ENCODE data around the gene MACROD2. TPM values are rescaled to one million over a fixed set of nuclear protein-coding genes. Genes with fewer than 3 reads are reported as not detected.

MACROD2 gene
- total and polyA plus RNA-seq, 9 donors = 2.0 to 4.9 (median 3.1) TPM

DNA sequence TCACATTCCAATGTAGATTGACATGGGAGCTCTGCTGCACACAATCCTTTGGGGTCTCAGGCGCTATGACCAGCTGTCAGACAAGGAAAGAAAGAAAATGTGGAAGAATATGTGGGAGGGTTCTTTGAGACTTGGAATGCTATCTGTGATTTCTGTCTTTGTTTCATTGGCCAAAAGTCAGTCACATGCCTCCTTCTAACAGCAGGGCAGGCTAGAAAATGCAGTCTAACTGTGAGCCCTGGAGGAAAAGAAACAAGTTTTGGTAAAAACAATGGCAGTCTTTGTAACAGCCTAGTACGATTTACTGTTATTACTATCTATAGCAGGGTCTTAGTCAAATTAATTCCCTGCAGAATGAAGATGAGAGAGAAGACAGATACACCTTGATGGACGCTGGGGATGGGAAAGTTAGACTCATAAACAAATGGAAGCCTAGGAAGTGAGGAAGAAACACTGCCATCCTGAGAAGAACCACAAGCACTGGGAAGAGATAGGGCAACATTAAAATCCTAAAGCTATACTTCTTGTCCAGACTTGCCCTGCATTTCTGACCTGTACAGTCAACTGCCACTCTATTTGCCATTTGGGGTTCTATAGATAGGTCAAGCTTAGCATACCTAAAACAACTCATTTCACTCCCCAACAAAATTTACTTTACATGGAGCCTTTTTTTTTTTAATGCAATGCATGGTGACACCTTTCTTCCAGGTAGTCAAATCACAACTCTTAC is 1744.9 kb downstream of the MACROD2 start:
- DNase-seq = no peak
- 80% methylated on average over 2 of the region's 3 CpGs for WGBS (ENCODE audit: insufficient coverage)
- no peak overlapping the region for H3K27ac ChIP-seq (ENCODE audit: low read length)
- no peak overlapping the region for H3K4me3 ChIP-seq (ENCODE audit: low read length)
- H3K4me1 ChIP-seq (ENCODE audit: control insufficient read depth, insufficient read depth, low read length) = no peaks in the 10 kb centered on the region
- H3K27me3 ChIP-seq (ENCODE audit: control insufficient read depth, insufficient read depth, low read length) = no peaks in the 10 kb centered on the region
- H3K9me3 ChIP-seq (replicated peaks; ENCODE audit: control insufficient read depth, low read depth, low read length) = no peaks in the 10 kb centered on the region
- no peaks in the 10 kb centered on the region for H3K36me3 ChIP-seq (ENCODE audit: control insufficient read depth, insufficient read depth, low read length)

DNA sequence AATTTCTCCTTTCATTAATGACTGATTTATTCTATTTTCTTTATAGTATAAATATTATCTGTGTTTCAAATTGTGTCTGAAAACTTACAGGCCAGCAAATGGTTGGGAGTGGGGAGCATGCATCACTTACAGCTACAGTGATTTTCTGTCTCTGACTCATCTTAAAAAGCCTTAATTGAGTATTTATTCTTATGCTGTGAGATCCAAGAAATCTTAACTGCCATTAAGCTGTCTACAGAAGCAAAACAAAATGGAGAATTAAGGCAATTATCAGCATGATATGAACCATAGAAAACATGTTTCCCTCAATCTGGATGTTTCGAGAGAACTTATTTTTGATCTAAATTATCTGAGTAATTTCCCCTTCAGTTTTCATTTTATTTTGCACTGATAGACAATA is 1746.8 kb downstream of the MACROD2 start:
- Histone ChIP-seq H3K36me3 (ENCODE audit: control insufficient read depth, insufficient read depth, low read length) (no peaks in the 10 kb centered on the region), H3K27ac (ENCODE audit: low read length) (no peak overlapping the region), H3K9me3 (replicated peaks; ENCODE audit: control insufficient read depth, low read depth, low read length) (peaks cover 2% of the 10 kb centered on the region), H3K4me3 (ENCODE audit: low read length) (no peak overlapping the region), H3K4me1 (ENCODE audit: control insufficient read depth, insufficient read depth, low read length) (no peaks in the 10 kb centered on the region), H3K27me3 (ENCODE audit: control insufficient read depth, insufficient read depth, low read length) (no peaks in the 10 kb centered on the region)
- DNase-seq = no peak
- no CpG with 5 or more reads among the region's 1 CpG for WGBS (ENCODE audit: insufficient coverage)

DNA sequence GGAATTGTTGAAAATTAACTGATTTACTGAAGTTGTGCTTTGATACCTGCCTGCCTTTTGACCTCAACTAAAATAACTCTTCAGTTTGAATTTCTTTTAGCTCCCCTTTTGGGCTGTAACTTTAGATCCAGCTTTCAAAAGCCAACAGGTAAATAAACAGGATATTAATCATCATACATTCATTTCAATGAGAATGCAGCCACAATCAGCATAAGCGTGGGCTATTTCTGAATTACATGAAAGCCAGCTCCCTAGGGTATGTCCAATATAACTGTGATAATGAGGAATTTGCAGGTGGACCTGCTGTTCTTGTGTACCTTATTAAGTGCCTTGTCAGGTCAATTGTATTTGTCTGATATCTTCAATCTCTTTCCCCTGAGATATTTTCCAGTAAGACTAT is 1747.3 kb downstream of the MACROD2 start:
- Histone ChIP-seq H3K36me3 (ENCODE audit: control insufficient read depth, insufficient read depth, low read length) (no peaks in the 10 kb centered on the region), H3K4me3 (ENCODE audit: low read length) (no peak overlapping the region), H3K9me3 (replicated peaks; ENCODE audit: control insufficient read depth, low read depth, low read length) (peaks cover 4% of the 10 kb centered on the region), H3K27ac (ENCODE audit: low read length) (no peak overlapping the region), H3K27me3 (ENCODE audit: control insufficient read depth, insufficient read depth, low read length) (no peaks in the 10 kb centered on the region), H3K4me1 (ENCODE audit: control insufficient read depth, insufficient read depth, low read length) (no peaks in the 10 kb centered on the region)
- no peak for DNase-seq
- no CpG with 5 or more reads among the region's 1 CpG for WGBS (ENCODE audit: insufficient coverage)

DNA sequence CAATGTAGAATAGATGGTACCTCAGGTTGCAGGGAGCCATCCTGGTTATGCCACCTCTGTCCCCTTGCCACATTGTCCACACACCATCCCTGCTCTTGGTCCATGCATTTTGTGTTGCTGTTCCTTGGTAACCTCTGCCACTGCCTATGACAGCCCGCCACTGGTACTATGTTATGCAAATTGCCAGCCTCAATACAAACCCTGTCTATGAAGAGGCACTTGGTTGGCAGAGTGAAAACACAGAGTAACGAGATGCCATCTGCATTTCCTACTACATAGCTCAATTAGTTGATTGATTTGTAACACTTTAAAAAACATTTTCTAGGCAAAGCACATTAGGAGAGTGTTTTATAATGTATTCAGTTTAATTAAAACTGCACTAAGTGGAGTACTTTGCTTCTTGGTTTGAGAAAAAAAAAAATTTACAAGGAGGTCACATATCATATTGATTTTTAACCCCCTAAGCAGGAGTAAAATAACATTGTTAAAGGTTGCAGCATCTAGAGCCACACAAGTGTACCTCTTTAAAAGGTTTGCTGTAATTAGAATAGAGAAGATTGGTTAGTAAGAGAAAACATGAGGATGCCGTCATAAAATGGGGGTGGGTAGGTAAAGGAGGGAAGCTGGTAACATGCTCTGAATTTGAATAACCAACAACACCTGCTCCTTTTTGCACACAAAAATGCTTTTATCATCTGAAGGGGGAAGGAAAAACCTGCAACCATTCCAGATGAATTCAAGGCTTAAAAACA is 1760.9 kb downstream of the MACROD2 start:
- Histone ChIP-seq H3K4me1 (ENCODE audit: control insufficient read depth, insufficient read depth, low read length) (peaks cover 10% of the 10 kb centered on the region), H3K27me3 (ENCODE audit: control insufficient read depth, insufficient read depth, low read length) (no peaks in the 10 kb centered on the region), H3K36me3 (ENCODE audit: control insufficient read depth, insufficient read depth, low read length) (no peaks in the 10 kb centered on the region), H3K4me3 (ENCODE audit: low read length) (no peak overlapping the region), H3K27ac (ENCODE audit: low read length) (no peak overlapping the region), H3K9me3 (replicated peaks; ENCODE audit: control insufficient read depth, low read depth, low read length) (no peaks in the 10 kb centered on the region)
- no CpG with 5 or more reads among the region's 3 CpGs for WGBS (ENCODE audit: insufficient coverage)
- DNase-seq = no peak

DNA sequence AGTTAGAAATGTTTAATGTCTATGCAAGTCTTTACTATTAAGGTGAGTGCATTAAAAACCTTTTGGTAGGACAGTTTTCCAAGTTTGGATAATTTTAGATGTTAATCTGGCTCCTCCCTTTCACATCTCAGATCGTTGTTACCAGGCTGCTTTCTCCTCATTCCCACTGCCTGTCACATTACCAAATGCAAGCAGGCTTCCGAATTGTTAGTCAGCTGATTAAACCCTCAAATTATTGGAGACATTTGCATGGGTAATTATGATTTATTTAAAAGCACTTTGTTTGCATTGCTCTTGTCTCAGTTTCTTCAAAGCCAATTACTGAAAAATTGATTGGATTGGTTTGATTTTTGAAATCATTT is 1761.4 kb downstream of the MACROD2 start:
- H3K9me3 ChIP-seq (replicated peaks; ENCODE audit: control insufficient read depth, low read depth, low read length) = no peaks in the 10 kb centered on the region
- H3K27me3 ChIP-seq (ENCODE audit: control insufficient read depth, insufficient read depth, low read length) = no peaks in the 10 kb centered on the region
- no CpG with 5 or more reads among the region's 2 CpGs for WGBS (ENCODE audit: insufficient coverage)
- no peak for DNase-seq
- H3K4me1 ChIP-seq (ENCODE audit: control insufficient read depth, insufficient read depth, low read length) = peaks cover 10% of the 10 kb centered on the region
- no peaks in the 10 kb centered on the region for H3K36me3 ChIP-seq (ENCODE audit: control insufficient read depth, insufficient read depth, low read length)
- no peak overlapping the region for H3K4me3 ChIP-seq (ENCODE audit: low read length)
- H3K27ac ChIP-seq (ENCODE audit: low read length) = no peak overlapping the region

DNA sequence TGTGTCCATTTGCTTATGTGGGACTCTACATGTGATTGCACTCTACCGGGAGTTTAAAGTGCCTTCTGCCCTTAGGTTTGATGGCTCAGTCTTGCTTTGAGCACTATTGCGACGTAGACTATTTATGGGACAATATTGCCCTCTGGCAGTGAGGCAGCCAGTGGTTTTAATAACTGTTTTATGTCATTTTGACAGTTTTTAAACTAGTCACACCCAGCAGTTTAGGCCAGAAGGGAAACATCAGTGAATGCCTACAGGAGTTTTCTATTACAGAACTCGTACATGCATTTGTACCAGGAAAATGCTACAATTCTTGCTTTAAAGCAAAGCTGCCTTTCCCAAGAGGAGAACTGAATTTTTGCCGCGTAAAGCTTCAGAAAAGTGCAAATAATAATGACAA is 1764.3 kb downstream of the MACROD2 start:
- DNase-seq = peak; percentile 69
- H3K9me3 ChIP-seq (replicated peaks; ENCODE audit: control insufficient read depth, low read depth, low read length) = no peaks in the 10 kb centered on the region
- peaks cover 10% of the 10 kb centered on the region for H3K4me1 ChIP-seq (ENCODE audit: control insufficient read depth, insufficient read depth, low read length)
- no peaks in the 10 kb centered on the region for H3K36me3 ChIP-seq (ENCODE audit: control insufficient read depth, insufficient read depth, low read length)
- no peak overlapping the region for H3K4me3 ChIP-seq (ENCODE audit: low read length)
- peak overlapping the region; percentile 70 for H3K27ac ChIP-seq (ENCODE audit: low read length)
- H3K27me3 ChIP-seq (ENCODE audit: control insufficient read depth, insufficient read depth, low read length) = no peaks in the 10 kb centered on the region
- WGBS (ENCODE audit: insufficient coverage) = 35% methylated on average over 3 of the region's 6 CpGs

DNA sequence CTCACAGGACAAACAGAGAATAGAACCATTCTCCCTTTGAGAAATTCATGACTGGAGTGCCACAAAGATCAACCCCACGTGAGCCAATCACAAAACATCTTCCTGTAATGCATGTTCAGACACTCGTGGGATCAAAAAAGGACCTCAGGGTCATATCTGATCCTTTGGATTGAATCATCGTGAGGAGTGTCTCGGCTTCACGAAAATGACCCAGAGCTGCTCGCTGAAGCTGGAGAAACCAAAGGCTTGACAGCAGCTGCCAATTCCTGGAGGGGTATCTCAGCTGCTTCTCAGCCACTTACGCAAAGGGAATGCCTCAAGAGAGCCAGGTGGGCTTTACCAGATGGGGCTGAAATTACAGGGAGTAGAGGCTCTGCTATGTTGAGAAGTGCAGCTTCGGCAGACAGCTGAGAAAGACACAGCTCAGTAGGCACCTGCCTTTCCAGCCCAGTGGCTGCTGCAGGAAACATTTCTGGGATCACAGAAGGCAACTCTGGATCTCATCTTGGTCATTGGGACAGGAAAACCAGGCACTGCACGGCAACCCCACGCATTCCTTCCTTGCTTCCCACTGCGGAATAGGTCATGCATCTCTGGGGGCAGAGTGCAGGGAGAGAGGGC is 1764.8 kb downstream of the MACROD2 start:
- H3K27ac ChIP-seq (ENCODE audit: low read length) = peak overlapping the region; percentile 70
- no peaks in the 10 kb centered on the region for H3K27me3 ChIP-seq (ENCODE audit: control insufficient read depth, insufficient read depth, low read length)
- H3K9me3 ChIP-seq (replicated peaks; ENCODE audit: control insufficient read depth, low read depth, low read length) = no peaks in the 10 kb centered on the region
- no peak overlapping the region for H3K4me3 ChIP-seq (ENCODE audit: low read length)
- DNase-seq = peak; percentile 87
- WGBS (ENCODE audit: insufficient coverage) = 35% methylated on average over 7 of the region's 11 CpGs
- H3K36me3 ChIP-seq (ENCODE audit: control insufficient read depth, insufficient read depth, low read length) = no peaks in the 10 kb centered on the region
- peaks cover 10% of the 10 kb centered on the region for H3K4me1 ChIP-seq (ENCODE audit: control insufficient read depth, insufficient read depth, low read length)

DNA sequence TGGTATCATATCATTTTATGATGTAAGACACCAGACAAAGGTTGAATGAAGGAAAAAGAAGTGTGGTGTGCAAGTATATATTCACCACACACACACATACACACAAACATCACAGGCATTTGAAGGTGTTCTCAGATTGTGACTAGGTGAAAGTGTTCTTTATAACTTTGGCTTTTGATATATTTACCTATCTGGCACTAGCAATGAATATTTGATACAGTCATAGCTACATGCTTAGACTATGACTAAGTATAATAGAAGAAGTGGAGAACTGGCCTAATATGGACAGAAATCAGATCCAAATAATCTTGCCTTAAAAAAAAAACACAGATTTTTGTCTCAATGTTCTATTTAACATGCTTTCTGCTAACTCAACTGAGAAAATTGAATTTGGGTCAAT is 1768.0 kb downstream of the MACROD2 start:
- H3K4me1 ChIP-seq (ENCODE audit: control insufficient read depth, insufficient read depth, low read length) = peaks cover 10% of the 10 kb centered on the region

DNA sequence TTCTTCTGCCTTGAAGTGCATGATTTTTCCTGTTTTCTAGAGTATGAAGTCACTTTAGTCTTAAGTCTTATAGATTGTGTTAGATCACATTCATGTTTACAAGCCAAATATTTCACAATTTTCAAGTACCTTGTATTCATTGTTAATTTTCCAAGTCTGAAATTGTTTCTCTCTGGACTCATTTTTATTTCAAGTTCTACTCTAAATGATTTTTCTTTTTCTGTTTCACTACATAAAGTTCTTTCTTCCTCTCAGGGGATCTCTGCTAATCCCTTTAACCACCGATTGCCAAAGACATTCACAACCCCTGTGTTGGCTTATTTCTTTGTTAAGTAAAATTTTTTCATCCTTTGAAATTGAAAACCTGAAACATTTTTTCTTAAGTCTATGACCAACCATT is 1772.3 kb downstream of the MACROD2 start:
- WGBS (ENCODE audit: insufficient coverage) = no CpG with 5 or more reads among the region's 1 CpG
- no peaks in the 10 kb centered on the region for H3K36me3 ChIP-seq (ENCODE audit: control insufficient read depth, insufficient read depth, low read length)
- no peaks in the 10 kb centered on the region for H3K9me3 ChIP-seq (replicated peaks; ENCODE audit: control insufficient read depth, low read depth, low read length)
- DNase-seq = peak; percentile 69
- H3K27me3 ChIP-seq (ENCODE audit: control insufficient read depth, insufficient read depth, low read length) = no peaks in the 10 kb centered on the region
- H3K4me1 ChIP-seq (ENCODE audit: control insufficient read depth, insufficient read depth, low read length) = no peaks in the 10 kb centered on the region
- no peak overlapping the region for H3K4me3 ChIP-seq (ENCODE audit: low read length)
- no peak overlapping the region for H3K27ac ChIP-seq (ENCODE audit: low read length)

More for the DNA sequence above, 1768.0 kb downstream of the MACROD2 start:
- no peaks in the 10 kb centered on the region for H3K27me3 ChIP-seq (ENCODE audit: control insufficient read depth, insufficient read depth, low read length)
- no peaks in the 10 kb centered on the region for H3K9me3 ChIP-seq (replicated peaks; ENCODE audit: control insufficient read depth, low read depth, low read length)
- no peak for DNase-seq
- H3K36me3 ChIP-seq (ENCODE audit: control insufficient read depth, insufficient read depth, low read length) = no peaks in the 10 kb centered on the region
- no peak overlapping the region for H3K4me3 ChIP-seq (ENCODE audit: low read length)
- no peak overlapping the region for H3K27ac ChIP-seq (ENCODE audit: low read length)

DNA sequence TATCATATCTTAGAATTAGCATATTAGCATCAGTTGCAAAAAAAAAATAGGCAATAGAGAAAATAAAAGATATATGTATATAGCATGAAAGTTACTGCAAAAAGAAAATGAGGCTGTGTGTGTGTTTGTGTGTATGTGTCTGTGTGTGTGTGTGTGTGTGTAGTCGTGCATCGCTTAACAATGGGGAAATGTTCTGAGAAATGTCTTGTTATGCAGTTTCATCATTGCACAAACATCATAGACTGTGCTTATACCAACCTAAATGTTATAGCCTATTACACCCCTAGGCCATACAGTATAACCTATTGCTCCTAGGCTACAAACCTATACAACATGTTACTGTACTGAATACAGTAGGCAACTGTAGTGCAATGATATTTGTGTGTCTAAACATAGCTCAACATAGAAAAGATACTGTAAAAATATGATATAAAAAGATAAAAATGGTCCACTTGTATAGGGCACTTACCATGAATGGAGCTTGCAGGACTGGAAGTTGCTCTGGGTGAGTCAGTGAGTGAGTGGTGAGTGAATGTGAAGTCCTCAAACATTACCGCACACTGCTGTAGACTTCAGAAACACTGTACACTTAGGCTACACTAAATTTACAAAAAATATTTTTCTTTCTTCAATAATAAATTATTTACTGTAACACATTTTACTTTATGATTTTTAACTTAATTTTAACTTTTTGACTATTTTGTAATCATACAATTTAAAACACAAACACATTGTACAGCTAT is 1772.9 kb downstream of the MACROD2 start:
- Histone ChIP-seq H3K36me3 (ENCODE audit: control insufficient read depth, insufficient read depth, low read length) (no peaks in the 10 kb centered on the region), H3K9me3 (replicated peaks; ENCODE audit: control insufficient read depth, low read depth, low read length) (no peaks in the 10 kb centered on the region), H3K4me1 (ENCODE audit: control insufficient read depth, insufficient read depth, low read length) (no peaks in the 10 kb centered on the region), H3K27ac (ENCODE audit: low read length) (no peak overlapping the region), H3K4me3 (ENCODE audit: low read length) (no peak overlapping the region), H3K27me3 (ENCODE audit: control insufficient read depth, insufficient read depth, low read length) (no peaks in the 10 kb centered on the region)
- no peak for DNase-seq
- no CpG with 5 or more reads among the region's 3 CpGs for WGBS (ENCODE audit: insufficient coverage)
